GM19397 (cell line): ENCODE measurements around the gene PRDM16.
"Not testable (repeated sequence)": the region's sequence is repeated elsewhere in the genome, so short reads cannot be mapped to it uniquely, and the experiment has no call there.

Experiments used
- ATAC-seq: cut with Tn5 transposase; IDR thresholded peaks from one replicate; pipeline ENCODE4 v1.9.1; 2021; ENCODE audit warnings: mild to moderate bottlenecking, moderate library complexity; ENCODE audit not compliant: unreplicated experiment

PRDM16 gene

GRCh38 chr1:3156936-3157335, 87.9 kb downstream of the PRDM16 start:
- no peak for ATAC-seq

- ATAC-seq, result no peak
Measured at GRCh38 chr1:3158347-3158746, 89.3 kb downstream of the PRDM16 start.

- no peak for ATAC-seq
Measured at GRCh38 chr1:3159121-3159520, 90.1 kb downstream of the PRDM16 start.

DNA sequence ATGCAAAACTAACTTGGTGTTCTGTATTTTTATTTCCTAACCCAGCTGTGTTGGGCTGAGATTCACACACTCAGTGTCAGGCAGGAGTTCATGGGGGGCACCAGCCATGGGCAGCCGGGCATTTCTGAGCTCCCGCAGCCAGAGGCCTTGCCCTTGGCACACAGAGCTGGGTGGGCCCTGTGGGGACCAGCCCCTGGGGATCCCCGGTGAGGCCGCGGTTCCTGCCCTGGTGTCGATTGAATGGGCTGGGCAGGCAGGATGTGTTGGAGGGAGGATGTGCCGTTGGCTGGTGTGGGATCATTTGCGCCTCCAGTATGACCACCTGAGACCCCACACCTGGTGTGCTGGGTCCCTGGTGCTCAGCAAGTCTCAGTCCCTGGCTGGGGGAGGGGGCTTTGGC, 91.0 kb downstream of the PRDM16 start:
- ATAC-seq, result no peak

DNA sequence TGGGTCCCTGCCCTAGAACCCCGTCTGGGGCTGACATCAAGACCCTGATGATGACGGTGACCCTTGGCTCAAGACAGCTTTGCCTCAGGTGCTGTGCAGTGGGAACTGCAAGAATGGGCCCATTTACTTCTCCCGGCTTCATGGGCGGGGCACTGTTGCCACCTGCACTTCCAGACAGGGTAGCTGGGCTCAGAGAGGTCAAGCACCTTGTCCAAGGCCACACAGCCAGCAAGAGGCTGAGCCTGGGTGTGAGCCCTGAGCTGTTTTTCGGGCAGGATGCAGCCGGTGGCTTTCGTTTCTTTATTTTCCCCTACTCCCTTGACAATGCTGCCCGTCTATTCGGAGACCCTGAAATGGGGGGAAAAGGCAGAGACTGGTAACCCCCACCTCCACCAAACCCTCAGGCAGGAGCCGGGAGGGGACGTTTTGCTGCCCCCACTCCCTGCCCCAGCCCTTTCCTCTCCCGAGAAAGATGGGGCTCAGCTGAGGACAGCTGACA, 91.7 kb downstream of the PRDM16 start:
- no peak for ATAC-seq

GRCh38 chr1:3161176-3161840, 92.3 kb downstream of the PRDM16 start:
- no peak for ATAC-seq

DNA sequence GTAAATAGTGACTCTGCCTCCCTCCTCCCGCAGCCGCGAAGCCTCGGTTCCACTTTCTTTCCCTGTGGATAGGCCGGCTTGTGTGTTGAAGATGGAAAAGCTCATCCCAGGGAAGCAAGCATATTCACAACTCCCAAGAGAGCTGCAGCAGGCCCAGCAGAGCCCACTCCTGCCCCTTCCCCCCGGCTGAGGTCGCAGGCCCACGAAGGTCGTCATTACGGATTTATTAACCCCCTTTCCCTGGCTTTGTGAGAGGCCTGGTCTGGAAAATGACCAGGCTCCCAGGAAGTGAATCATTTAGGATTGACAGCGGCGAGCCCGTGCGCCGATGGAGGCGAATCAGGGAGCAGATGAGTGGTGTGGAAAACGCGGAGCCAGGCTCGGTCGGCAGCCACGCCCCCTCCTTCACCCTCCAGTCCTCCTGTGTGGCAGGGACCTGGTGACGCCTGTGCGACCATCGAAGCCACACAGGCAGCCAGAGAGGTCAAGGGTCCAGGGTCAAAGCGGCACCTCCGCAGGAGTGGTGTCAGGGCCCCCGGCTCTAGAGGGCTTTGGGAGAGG, 93.4 kb downstream of the PRDM16 start:
- ATAC-seq, result no peak

DNA sequence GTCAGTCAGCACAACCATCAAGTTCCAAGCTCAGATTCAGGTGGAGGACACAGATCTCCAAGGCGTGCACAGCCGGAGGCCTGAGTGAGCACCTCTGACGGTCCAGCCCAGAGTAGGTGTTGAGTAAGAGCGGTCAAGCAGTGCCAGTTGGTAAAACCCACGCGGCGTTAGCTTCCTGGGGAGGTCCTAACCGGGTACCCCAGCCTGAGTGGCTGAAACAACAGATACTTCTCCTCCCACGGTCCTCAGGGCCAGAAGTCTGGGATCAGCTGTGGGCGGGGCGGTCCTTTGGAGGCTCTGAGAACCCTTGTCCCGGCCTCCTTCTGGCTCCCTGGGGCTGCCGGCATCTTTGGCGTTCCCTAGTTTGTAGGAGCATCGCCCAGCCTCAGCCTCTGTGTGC, 94.4 kb downstream of the PRDM16 start:
- no peak for ATAC-seq

DNA sequence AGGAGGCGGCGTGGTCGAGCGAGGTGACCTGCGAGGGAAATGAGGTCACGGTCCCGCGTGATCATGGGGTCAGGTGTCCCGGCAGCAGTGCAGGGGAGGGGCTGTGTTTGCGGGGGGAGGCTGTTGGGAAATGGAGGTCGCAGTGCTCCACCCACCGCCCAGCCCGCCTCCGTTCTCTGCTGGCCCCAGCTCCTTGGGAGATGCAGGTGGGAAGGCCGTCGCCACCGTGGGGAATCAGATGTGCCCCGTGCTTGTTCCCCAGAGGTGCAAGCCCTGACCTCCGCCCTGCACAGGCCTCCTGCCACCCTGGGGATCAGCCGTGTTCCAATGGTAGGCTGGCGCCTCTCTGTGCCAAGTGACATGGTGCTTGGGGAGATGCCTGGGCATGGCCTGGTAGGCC, 95.7 kb downstream of the PRDM16 start:
- ATAC-seq, result no peak

- not testable (repeated sequence) for ATAC-seq
Measured at GRCh38 chr1:3165189-3165588, 96.2 kb downstream of the PRDM16 start.

- no peak for ATAC-seq
Measured at GRCh38 chr1:3166206-3166918, 97.4 kb downstream of the PRDM16 start.

- ATAC-seq, result no peak
Measured at GRCh38 chr1:3167255-3167654, 98.3 kb downstream of the PRDM16 start.

DNA sequence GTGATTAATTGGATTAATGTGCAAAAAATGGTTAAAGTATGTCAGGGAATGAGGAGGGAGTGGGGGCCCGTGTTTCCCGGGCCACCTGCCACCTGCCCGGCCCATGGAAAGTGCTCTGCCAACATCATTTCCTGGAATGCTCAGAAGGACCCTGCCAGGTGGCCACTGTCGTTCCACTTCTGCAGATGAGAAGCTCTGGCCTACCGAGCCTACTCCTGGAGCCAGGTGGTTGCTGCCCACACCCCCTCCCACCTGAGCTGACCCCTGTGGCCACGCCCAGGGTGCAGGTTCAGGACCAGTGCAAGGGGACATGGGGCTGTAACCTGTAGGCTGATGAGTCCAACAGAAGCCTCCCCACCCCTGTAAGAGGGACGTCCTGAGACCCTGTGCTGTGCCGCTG, 99.7 kb downstream of the PRDM16 start:
- ATAC-seq, result no peak

- no peak for ATAC-seq
Measured at GRCh38 chr1:3169665-3170356, 100.8 kb downstream of the PRDM16 start.

DNA sequence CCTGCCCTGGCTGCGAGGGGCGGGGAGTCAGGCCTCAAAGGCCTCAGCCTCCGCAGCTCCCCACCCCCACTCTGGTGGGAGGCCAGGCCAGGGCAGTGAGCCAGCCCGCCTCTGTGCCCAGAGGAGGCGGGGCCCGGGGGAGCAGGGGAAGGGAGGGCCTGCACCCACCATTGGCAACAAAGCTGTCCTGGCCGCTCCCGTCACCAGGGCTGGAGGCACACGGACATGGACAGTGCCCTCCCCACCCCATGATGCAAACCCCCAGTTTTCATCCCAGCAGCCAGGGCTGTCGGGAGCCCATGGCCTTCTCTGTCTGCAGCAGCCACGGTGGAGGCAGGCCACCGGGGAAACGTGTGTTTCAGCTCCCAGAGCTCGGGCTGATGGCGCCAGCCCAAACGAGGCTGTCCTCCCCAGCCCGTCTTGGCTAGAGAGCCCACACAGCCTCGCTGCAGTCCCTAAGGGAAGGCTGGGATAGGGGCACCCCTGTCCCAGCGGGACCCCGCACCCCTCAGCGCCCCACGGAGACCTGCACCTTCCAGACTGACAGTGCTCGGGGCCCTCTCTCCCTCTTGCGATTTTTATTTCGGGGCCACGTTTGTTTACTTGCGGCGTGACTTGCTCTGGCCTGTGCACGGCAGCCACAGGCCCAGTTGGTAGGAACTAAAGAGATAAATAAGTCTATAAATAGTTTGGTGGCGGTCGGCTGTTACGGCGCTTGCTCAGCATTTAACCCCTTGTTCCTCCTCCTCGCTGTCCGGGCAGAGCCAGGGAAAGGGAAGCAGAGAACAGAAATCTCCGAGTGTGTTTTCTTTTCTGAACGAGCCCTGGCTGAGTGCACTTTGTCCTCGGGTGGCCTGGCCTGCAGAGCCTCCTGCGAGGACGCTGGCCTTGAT, 101.8 kb downstream of the PRDM16 start:
- ATAC-seq, result no peak

DNA sequence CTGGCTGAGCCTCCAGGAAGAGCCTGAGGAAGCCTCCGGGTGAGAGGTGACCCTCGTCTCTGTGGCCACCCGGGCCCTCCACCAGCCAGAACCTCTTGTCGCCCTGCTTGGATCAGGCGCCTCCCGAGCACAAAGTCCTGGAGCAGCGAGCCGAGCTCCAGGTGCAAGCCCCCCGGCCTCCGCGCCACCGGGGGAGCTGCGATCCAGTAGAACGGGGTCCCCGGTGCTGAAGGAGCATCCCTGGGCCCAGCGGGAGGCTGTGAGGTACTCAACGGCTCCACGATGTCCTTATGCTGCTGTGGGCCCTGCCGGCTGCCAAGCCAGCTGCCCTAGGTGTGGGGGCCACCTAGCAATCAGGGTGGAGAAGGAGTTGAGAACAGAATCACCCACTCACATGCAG, 102.8 kb downstream of the PRDM16 start:
- no peak for ATAC-seq

DNA sequence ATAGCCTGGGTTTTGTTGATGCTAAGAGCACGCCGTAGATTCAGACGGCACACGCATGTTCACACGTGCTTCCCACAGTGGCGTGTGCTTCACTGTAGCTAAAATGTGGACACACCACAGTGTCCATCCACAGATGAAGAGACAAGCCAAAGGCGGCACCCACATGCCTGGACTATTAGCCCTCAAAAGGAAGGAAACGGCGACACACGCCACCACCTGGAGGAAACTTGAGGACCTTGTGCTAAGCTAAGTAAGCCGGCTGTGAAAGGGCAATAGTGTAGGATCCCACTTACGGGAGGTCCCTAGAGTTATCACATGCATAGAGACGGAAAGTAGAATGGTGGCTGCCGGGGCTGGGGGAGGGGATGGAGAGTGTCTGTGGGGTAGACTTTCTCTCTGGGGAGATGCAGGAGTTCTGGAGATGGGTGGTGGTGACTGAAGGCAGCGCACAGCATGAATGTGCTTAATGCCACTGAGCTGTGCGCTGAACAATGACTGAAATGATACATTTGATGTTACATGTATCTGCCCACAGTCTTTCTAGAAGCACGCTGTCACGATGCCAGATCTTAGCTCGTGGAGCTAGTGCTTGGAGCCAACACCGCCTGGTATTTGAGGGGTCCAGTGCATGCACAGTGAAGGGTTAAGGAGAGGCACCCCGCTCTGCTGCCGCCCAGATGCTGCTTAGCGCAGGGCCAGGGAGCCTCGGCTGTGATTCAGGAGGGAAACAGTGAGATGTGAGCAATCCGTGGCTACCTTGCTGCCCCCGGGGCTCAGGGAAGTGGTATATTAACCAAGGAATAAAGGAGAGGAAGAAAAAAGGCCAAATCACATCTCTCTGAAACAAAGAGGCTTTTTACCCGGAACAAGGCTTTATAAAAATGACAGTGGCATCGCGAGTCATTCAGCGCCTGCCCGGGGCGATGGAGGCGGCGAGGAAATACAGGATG, 103.7 kb downstream of the PRDM16 start:
- no peak for ATAC-seq

DNA sequence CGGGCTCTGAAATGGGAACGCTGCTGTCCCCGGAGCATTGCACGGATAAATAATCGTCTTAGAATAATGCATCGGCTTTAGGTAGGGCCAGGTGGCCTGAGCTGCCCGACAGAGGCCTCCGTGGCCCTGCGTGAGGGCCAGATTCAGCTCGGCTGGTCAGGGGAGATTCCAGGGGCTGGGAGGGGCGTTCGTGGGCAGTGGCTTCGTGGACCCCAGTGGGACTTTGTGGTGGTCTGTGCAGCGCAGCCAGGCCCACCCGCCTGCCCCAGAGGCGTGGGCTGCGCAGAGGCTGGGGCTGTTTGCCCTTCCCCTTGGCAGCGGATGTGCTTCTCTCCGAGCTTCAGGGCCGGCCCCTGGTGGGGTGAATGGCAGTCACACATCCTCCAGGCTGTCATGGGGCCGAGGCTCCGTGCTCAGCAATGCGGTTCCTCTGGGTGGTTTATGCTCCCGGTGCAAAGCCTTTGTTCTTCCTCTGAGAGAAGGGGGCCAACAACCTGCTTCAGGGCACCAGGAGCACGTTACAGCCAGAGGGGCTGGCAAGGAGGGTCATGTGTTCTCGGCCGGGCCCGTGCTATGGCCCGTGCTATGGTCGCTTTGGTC, 104.5 kb downstream of the PRDM16 start:
- ATAC-seq, result no peak
